K562 (cell line): Measurements from ENCODE around the gene TMEM222. TPM values are rescaled to one million over a fixed set of nuclear protein-coding genes. Genes with fewer than 3 reads are reported as not detected.

Experiments used
- ATF6 ChIP-seq: sonication (generic); formaldehyde crosslinking; IDR thresholded peaks from 2 replicates; pipeline ENCODE4 v1.4.0; 2020; ENCODE audit warnings: mild to moderate bottlenecking, missing genetic modification reagents
- CEBPG ChIP-seq, 3 experiments: fragments of 200-800 bp in 1 of 3; sonication (Bioruptor generic) in 1 of 3; sonication (generic) in 1 of 3; formaldehyde crosslinking in 1 of 3; IDR thresholded peaks in 2 of 3; conservative IDR thresholded peaks in 1 of 3; 2 replicates each; pipeline versions ENCODE4 v1.6.1 to v1.8.0; 2016 to 2022; ENCODE audit warnings: missing compliant biosample characterization in 2 of 3, missing genetic modification characterization in 2 of 3, mild to moderate bottlenecking in 1 of 3, missing genetic modification reagents in 1 of 3
- CHD1 ChIP-seq: fragments of 200-600 bp; sonication (generic); IDR thresholded peaks from one replicate; pipeline ENCODE4 v1.6.1; 2012; ENCODE audit warnings: mild to moderate bottlenecking, moderate library complexity, low read length, inconsistent platforms
- E2F3 ChIP-seq: fragments of 250-450 bp; sonication (Bioruptor Pico); IDR thresholded peaks from 2 replicates; pipeline ENCODE4 v1.4.0; 2020; ENCODE audit warnings: mild to moderate bottlenecking
- GMEB1 ChIP-seq: fragments of 250-450 bp; sonication (Bioruptor Pico); IDR thresholded peaks from 2 replicates; pipeline ENCODE4 v1.4.0; 2020; ENCODE audit warnings: mild to moderate bottlenecking
- HDAC6 ChIP-seq: IDR thresholded peaks from 2 replicates; pipeline ENCODE4 v1.6.1; 2012; ENCODE audit warnings: low read depth, mild to moderate bottlenecking, control low read depth, inconsistent platforms, low read length, moderate library complexity
- HDGF ChIP-seq: fragments of 450-650 bp; IDR thresholded peaks from 2 replicates; pipeline ENCODE4 v1.6.1; 2016
- KDM5B ChIP-seq: fragments of 200-600 bp; sonication (generic); IDR thresholded peaks from 2 replicates; pipeline ENCODE4 v1.6.1; 2012; ENCODE audit warnings: low read depth, mild to moderate bottlenecking, moderate library complexity, low read length, control low read depth, inconsistent platforms; ENCODE audit not compliant: insufficient replicate concordance
- MTA3 ChIP-seq: fragments of 450-650 bp; formaldehyde crosslinking; IDR thresholded peaks from 2 replicates; pipeline ENCODE4 v1.6.1; 2017; ENCODE audit warnings: mild to moderate bottlenecking, borderline replicate concordance
- MYC ChIP-seq, 2 experiments: fragments of 250-450 bp in 1 of 2; sonication (Bioruptor Pico) in 1 of 2; IDR thresholded peaks; 2 replicates each; pipeline versions ENCODE4 v1.5.1 to v1.6.1; 2012 to 2021; ENCODE audit warnings: low read depth in 2 of 2, borderline replicate concordance in 1 of 2, improper control_type of control experiment in 1 of 2, low read length in 1 of 2, mild to moderate bottlenecking in 1 of 2, moderate library complexity in 1 of 2
- NCOA4 ChIP-seq: fragments of 450-650 bp; IDR thresholded peaks from 2 replicates; pipeline ENCODE4 v1.6.1; 2018; ENCODE audit warnings: mild to moderate bottlenecking; ENCODE audit not compliant: partially characterized antibody
- PHF8 ChIP-seq: fragments of 200-600 bp; sonication (generic); IDR thresholded peaks from 2 replicates; pipeline ENCODE4 v1.6.1; 2012; ENCODE audit warnings: mixed run types, mild to moderate bottlenecking, inconsistent platforms, low read length, moderate library complexity, borderline replicate concordance
- POLR2G ChIP-seq: fragments of 200-400 bp; formaldehyde crosslinking; IDR thresholded peaks from 2 replicates; pipeline ENCODE4 v1.6.1; 2017; ENCODE audit warnings: low read depth, mild to moderate bottlenecking, antibody characterized with exemption, low read length, moderate library complexity
- POLR2H ChIP-seq: IDR thresholded peaks from 2 replicates; pipeline ENCODE4 v1.6.1; 2016; ENCODE audit warnings: missing genetic modification characterization, low read depth, mild to moderate bottlenecking, control low read depth, missing compliant biosample characterization, moderate library complexity
- UBTF ChIP-seq, 2 experiments: IDR thresholded peaks; 2 replicates each; pipeline ENCODE4 v1.6.1; 2012; ENCODE audit warnings: improper control_type of control experiment in 2 of 2, low read depth in 2 of 2, low read length in 2 of 2, borderline replicate concordance in 1 of 2
- YY1 ChIP-seq, 3 experiments: IDR thresholded peaks; 2 replicates each; pipeline ENCODE4 v1.6.1; 2011; ENCODE audit warnings: low read length in 2 of 3, mild to moderate bottlenecking in 2 of 3, moderate library complexity in 2 of 3, borderline replicate concordance in 1 of 3, control low read depth in 1 of 3, low read depth in 1 of 3; ENCODE audit not compliant: insufficient read depth in 3 of 3, insufficient replicate concordance in 2 of 3, control insufficient read depth in 1 of 3, insufficient read length in 1 of 3; ENCODE audit errors: extremely low read depth in 1 of 3
- ZFP36 ChIP-seq: fragments of 150-350 bp; IDR thresholded peaks from 2 replicates; pipeline ENCODE4 v1.6.1; 2018; ENCODE audit warnings: low read length, low read depth; ENCODE audit not compliant: partially characterized antibody
- polyA plus RNA-seq, 8 experiments: library from polyadenylated mRNA; depleted of rRNA in 4 of 8; stranded (reverse) in 5 of 8; unstranded in 3 of 8; fragments of >200 nt; fragmentation: Nextera tagmentation in 2 of 8; fragmentation: Illumina TruSeq in 1 of 8; extraction: Ambion mirVana in 2 of 8; extraction: Trizol in 1 of 8; gene quantifications; 2 replicates each; pipeline versions ENCODE4 v1.2.1 to v1.2.3, GENCODE V29; 2011 to 2014; ENCODE audit warnings: inconsistent platforms in 1 of 8, missing spikeins in 1 of 8
- total RNA-seq, 7 experiments: library from RNA; depleted of rRNA in 6 of 7; stranded (reverse); fragments of >200 nt in 6 of 7; fragmentation: Illumina TruSeq in 2 of 7; extraction: Trizol in 2 of 7; gene quantifications; 2 replicates each; pipeline versions ENCODE4 v1.2.1 to v1.2.3, GENCODE V29; 2011 to 2021; ENCODE audit warnings: low replicate concordance in 1 of 7

Gene TMEM222
- total and polyA plus RNA-seq, 9 of the 15 experiments (the other 6 are each of a cell fraction or from before 2014, with no cell fraction given) = 6.9 to 48.0 (median 32.8) TPM

GRCh38 chr1:27341525-27342252 is 19.7 kb downstream of the TMEM222 start, which contains the start of gene SYTL1 (continued):
- TF ChIP-seq MTA3 (peak; percentile 59; the same call in 1 of the 2 replicates), ATF6 (CRISPR knock-in tag) (no peak), CHD1 (no peak), HDGF (no peak), UBTF (IDR thresholded peaks at IDR 0.05; ENCODE audit: borderline replicate concordance in 1 of 2, low read depth in 2 of 2, low read length in 2 of 2) (peak; percentile 53 to 74; a peak in 2 of 4 replicates), ZFP36 (no peak), HDAC6 (no peak), YY1 (IDR thresholded peaks at IDR 0.05; ENCODE audit: borderline replicate concordance in 1 of 3, control insufficient read depth in 1 of 3, extremely low read depth in 1 of 3, insufficient read depth in 3 of 3, insufficient read length in 1 of 3, insufficient replicate concordance in 2 of 3, low read depth in 1 of 3, low read length in 2 of 3) (peak in 2 of 3 experiments; percentile 5 to 39), CEBPG (CRISPR knock-in tag; IDR thresholded peaks at IDR 0.05) (peak; percentile 4; the same call in 1 of the 2 replicates), CEBPG (tag; conservative IDR thresholded peaks at IDR 0.05 in 1 of 2, IDR thresholded peaks at IDR 0.05 in 1 of 2) (no peak), NCOA4 (no peak), KDM5B (peak; percentile 63), POLR2H (tag) (no peak), GMEB1 (CRISPR knock-in tag) (0 out of 2 replicates have a peak, but pooled peaks have one; percentile 34), E2F3 (CRISPR knock-in tag) (no peak), PHF8 (peak; percentile 47; the same call in 1 of the 2 replicates), MYC (IDR thresholded peaks at IDR 0.05; ENCODE audit: low read depth, low read length) (0 out of 2 replicates have a peak, but pooled peaks have one; percentile 12), MYC (CRISPR knock-in tag; IDR thresholded peaks at IDR 0.05; ENCODE audit: borderline replicate concordance, low read depth) (0 out of 2 replicates have a peak, but pooled peaks have one; percentile 13), POLR2G (peak; percentile 74)
